DOHH2 (cell line): ENCODE results near the gene CATSPERB.
"Not testable (repeated sequence)": the region's sequence is repeated elsewhere in the genome, so short reads cannot be mapped to it uniquely, and the experiment has no call there.

Experiments
- H3F3A ChIP-seq: fragments of 200-600 bp; sonication (generic), shearing (Covaris generic); 2 replicates; pipeline ENCODE4 v1.6.0; 2016; ENCODE audit warnings: antibody characterized with exemption, mild to moderate bottlenecking; ENCODE audit not compliant: control insufficient read depth, insufficient read depth
- H3K27ac ChIP-seq: fragments of 200-600 bp; sonication (generic); 2 replicates; pipeline ENCODE4 v1.5.1; 2014; ENCODE audit warnings: low read depth, mild to moderate bottlenecking, low read length, moderate library complexity
- H3K27me3 ChIP-seq: fragments of 200-600 bp; sonication (generic); 2 replicates; pipeline ENCODE4 v1.6.1; 2014; ENCODE audit warnings: mild to moderate bottlenecking, low read length, mixed read lengths; ENCODE audit not compliant: control insufficient read depth
- H3K36me3 ChIP-seq: fragments of 200-600 bp; sonication (generic); 2 replicates; pipeline ENCODE4 v1.6.1; 2014; ENCODE audit warnings: mild to moderate bottlenecking, low read length, moderate library complexity, mixed read lengths; ENCODE audit not compliant: control insufficient read depth
- H3K4me1 ChIP-seq: fragments of 200-600 bp; sonication (generic); 2 replicates; pipeline ENCODE4 v1.6.1; 2014; ENCODE audit warnings: mild to moderate bottlenecking, low read length, mixed read lengths; ENCODE audit not compliant: control insufficient read depth
- H3K4me2 ChIP-seq: fragments of 200-600 bp; sonication (generic); 2 replicates; pipeline ENCODE4 v1.6.0; 2014; ENCODE audit warnings: mild to moderate bottlenecking, low read length, moderate library complexity
- H3K4me3 ChIP-seq: fragments of 200-600 bp; sonication (generic); 2 replicates; pipeline ENCODE4 v1.5.1; 2014; ENCODE audit warnings: mild to moderate bottlenecking, low read length, mixed read lengths
- H3K79me2 ChIP-seq: fragments of 200-600 bp; sonication (generic); 2 replicates; pipeline ENCODE4 v1.6.1; 2014; ENCODE audit warnings: mild to moderate bottlenecking, low read length, mixed read lengths; ENCODE audit not compliant: control insufficient read depth
- H3K9me2 ChIP-seq: fragments of 200-600 bp; sonication (generic); replicated peaks from 2 replicates; pipeline ENCODE4 v1.6.1; 2014; ENCODE audit warnings: mild to moderate bottlenecking, low read length, mixed read lengths; ENCODE audit not compliant: control insufficient read depth
- H3K9me3 ChIP-seq: fragments of 200-600 bp; sonication (generic); 2 replicates; pipeline ENCODE4 v1.6.1; 2014; ENCODE audit warnings: antibody characterized with exemption, low read length, mixed read lengths; ENCODE audit not compliant: control insufficient read depth, insufficient read depth
- H4K20me1 ChIP-seq: fragments of 200-600 bp; sonication (generic); 2 replicates; pipeline ENCODE4 v1.6.0; 2014; ENCODE audit warnings: low read depth, mild to moderate bottlenecking, antibody characterized with exemption, low read length, moderate library complexity; ENCODE audit not compliant: control insufficient read depth, insufficient read depth
- EZH2phosphoT487 ChIP-seq: fragments of 200-600 bp; sonication (generic); IDR thresholded peaks from 2 replicates; pipeline ENCODE4 v1.6.1; 2017; ENCODE audit warnings: borderline replicate concordance, mild to moderate bottlenecking, antibody characterized with exemption, low read length, moderate library complexity, mixed read lengths
- TF ChIP-seq, protein P1 (sequence below): fragments of 200-600 bp; sonication (generic); IDR thresholded peaks from one replicate; pipeline ENCODE4 v1.5.1; 2014; ENCODE audit warnings: antibody characterized with exemption, mild to moderate bottlenecking, low read depth, low read length; ENCODE audit not compliant: poor library complexity, severe bottlenecking

The CATSPERB gene

DNA sequence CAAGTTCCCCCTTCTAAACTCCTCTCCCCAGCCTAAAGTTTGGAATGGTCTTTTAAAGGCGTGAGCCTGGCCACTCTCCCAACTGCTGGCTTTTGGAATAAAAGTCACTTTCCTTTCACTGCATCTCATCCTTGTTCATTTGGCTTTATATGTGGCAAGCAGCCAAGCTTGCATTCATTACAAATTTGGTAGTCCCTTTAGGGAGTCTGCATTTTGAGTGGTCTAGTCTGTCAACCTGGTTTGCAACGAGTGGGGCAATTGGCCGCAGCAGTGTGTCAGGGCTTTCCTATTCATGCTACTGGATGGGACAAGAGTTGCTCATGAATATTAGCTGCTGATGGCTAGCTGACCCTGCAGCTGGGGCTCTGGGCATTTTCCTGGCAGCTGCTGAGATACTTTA is 57.0 kb downstream of the CATSPERB start:
- Histone ChIP-seq H3K79me2 (no peaks in the 10 kb centered on the region), H3K9me2 (no peaks in the 10 kb centered on the region), H3K4me2 (no peak overlapping the region), H4K20me1 (no peaks in the 10 kb centered on the region), H3K27ac (no peak overlapping the region), H3K27me3 (no peaks in the 10 kb centered on the region), H3K36me3 (no peaks in the 10 kb centered on the region), H3K4me1 (peaks cover 4% of the 10 kb centered on the region; the same call in 1 of the 2 replicates), H3K4me3 (no peak overlapping the region), H3F3A (no peaks in the 10 kb centered on the region), H3K9me3 (no peaks in the 10 kb centered on the region)
- no peak for TF ChIP-seq EZH2phosphoT487
- TF ChIP-seq, protein P1, sequence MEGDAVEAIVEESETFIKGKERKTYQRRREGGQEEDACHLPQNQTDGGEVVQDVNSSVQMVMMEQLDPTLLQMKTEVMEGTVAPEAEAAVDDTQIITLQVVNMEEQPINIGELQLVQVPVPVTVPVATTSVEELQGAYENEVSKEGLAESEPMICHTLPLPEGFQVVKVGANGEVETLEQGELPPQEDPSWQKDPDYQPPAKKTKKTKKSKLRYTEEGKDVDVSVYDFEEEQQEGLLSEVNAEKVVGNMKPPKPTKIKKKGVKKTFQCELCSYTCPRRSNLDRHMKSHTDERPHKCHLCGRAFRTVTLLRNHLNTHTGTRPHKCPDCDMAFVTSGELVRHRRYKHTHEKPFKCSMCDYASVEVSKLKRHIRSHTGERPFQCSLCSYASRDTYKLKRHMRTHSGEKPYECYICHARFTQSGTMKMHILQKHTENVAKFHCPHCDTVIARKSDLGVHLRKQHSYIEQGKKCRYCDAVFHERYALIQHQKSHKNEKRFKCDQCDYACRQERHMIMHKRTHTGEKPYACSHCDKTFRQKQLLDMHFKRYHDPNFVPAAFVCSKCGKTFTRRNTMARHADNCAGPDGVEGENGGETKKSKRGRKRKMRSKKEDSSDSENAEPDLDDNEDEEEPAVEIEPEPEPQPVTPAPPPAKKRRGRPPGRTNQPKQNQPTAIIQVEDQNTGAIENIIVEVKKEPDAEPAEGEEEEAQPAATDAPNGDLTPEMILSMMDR, result no peak

GRCh38 chr14:91669867-91670266 is 62.0 kb downstream of the CATSPERB start:
- TF ChIP-seq, protein P1, result no peak
- TF ChIP-seq EZH2phosphoT487, result no peak
- H3K27me3 ChIP-seq, result no peaks in the 10 kb centered on the region
- no peaks in the 10 kb centered on the region for H3K9me2 ChIP-seq

GRCh38 chr14:91667101-91667500 is 64.8 kb downstream of the CATSPERB start:
- H3K27me3 ChIP-seq, H3K9me2 ChIP-seq, H4K20me1 ChIP-seq, H3K27ac ChIP-seq, H3K36me3 ChIP-seq, H3K79me2 ChIP-seq, H3K9me3 ChIP-seq, H3K4me3 ChIP-seq, H3K4me2 ChIP-seq, H3K4me1 ChIP-seq, H3F3A ChIP-seq: not testable (repeated sequence)

More at GRCh38 chr14:91669867-91670266, 62.0 kb downstream of the CATSPERB start:
- Histone ChIP-seq H3K27ac (no peak overlapping the region), H3K4me3 (no peak overlapping the region), H3K79me2 (no peaks in the 10 kb centered on the region), H3K36me3 (no peaks in the 10 kb centered on the region), H3K4me2 (no peak overlapping the region), H3K9me3 (peaks cover 3% of the 10 kb centered on the region; the same call in 1 of the 2 replicates), H3K4me1 (peaks cover 4% of the 10 kb centered on the region; the same call in 1 of the 2 replicates), H3F3A (no peaks in the 10 kb centered on the region), H4K20me1 (no peaks in the 10 kb centered on the region)

- H3K4me3 ChIP-seq, result no peak overlapping the region
- H3K36me3 ChIP-seq, result no peaks in the 10 kb centered on the region
- no peaks in the 10 kb centered on the region for H4K20me1 ChIP-seq
- no peaks in the 10 kb centered on the region for H3K9me2 ChIP-seq
- H3K79me2 ChIP-seq, result no peaks in the 10 kb centered on the region
- H3K4me2 ChIP-seq, result no peak overlapping the region
- no peak overlapping the region for H3K27ac ChIP-seq
- H3K9me3 ChIP-seq, result peaks cover 3% of the 10 kb centered on the region; the same call in 1 of the 2 replicates
- H3K4me1 ChIP-seq, result no peaks in the 10 kb centered on the region
- H3K27me3 ChIP-seq, result no peaks in the 10 kb centered on the region
- no peaks in the 10 kb centered on the region for H3F3A ChIP-seq
- TF ChIP-seq, protein P1, result no peak
- no peak for TF ChIP-seq EZH2phosphoT487
These were observed 71.1 kb downstream of the CATSPERB start for GRCh38 chr14:91660790-91661189.
